B cell (primary cell): Measurements from ENCODE around the gene GDF9. TPM values are rescaled to one million over a fixed set of nuclear protein-coding genes. Genes with fewer than 3 reads are reported as not detected.
"Not testable (repeated sequence)": the region's sequence is repeated elsewhere in the genome, so short reads cannot be mapped to it uniquely, and the experiment has no call there.

ENCODE experiments used
- ATAC-seq: fragments of 200-7000 bp; cut with Tn5 transposase; one replicate; pipeline ENCODE4 v1.10.0; 2021; ENCODE audit warnings: low read depth, mild to moderate bottlenecking, moderate number of reproducible peaks, moderate library complexity
- CTCF ChIA-PET: fragments of 350-600 bp; sonication (Branson Sonifier 250); formaldehyde crosslinking; loops from one replicate; lab custom pipeline; 2021; ENCODE audit warnings: antibody characterized with exemption, inconsistent platforms; lab: Charles Lee
- POLR2A ChIA-PET: fragments of 350-600 bp; sonication (Branson Sonifier 250); formaldehyde crosslinking; loops from one replicate; lab custom pipeline; 2021; ENCODE audit warnings: antibody characterized with exemption; lab: Charles Lee
- DNase-seq: peaks from one replicate; pipeline ENCODE4 v3.0.0; 2013
- H2AFZ ChIP-seq: 2 replicates; pipeline ENCODE4 v1.6.1; 2012; ENCODE audit warnings: mild to moderate bottlenecking, low read depth, low read length; ENCODE audit not compliant: insufficient read depth, poor library complexity, severe bottlenecking
- H3K27ac ChIP-seq, 2 donors: 1 replicate in 1 of 2; 2 replicates in 1 of 2; pipeline ENCODE4 v1.5.1; 2012 to 2013; ENCODE audit warnings: low read length in 2 of 2, mild to moderate bottlenecking in 2 of 2, moderate library complexity in 1 of 2
- H3K27me3 ChIP-seq, 4 experiments: fragments of 200-600 bp in 1 of 4; sonication (generic) in 1 of 4; replicated peaks in 1 of 4; 1 replicate in 2 of 4; 2 replicates in 2 of 4; pipeline versions ENCODE4 v1.6.1 to v1.7.0; 2013 to 2016; ENCODE audit warnings: low read length in 3 of 4, mild to moderate bottlenecking in 2 of 4, mixed read lengths in 1 of 4, moderate library complexity in 1 of 4; ENCODE audit not compliant: insufficient read depth in 4 of 4, control insufficient read depth in 3 of 4; ENCODE audit errors: control extremely low read depth in 1 of 4
- H3K36me3 ChIP-seq, 2 experiments: replicated peaks in 1 of 2; 1 replicate in 1 of 2; 2 replicates in 1 of 2; pipeline versions ENCODE4 v1.6.1 to v1.7.1; 2013; ENCODE audit warnings: low read length in 1 of 2; ENCODE audit not compliant: insufficient read depth in 2 of 2, control insufficient read depth in 1 of 2; ENCODE audit errors: control extremely low read depth in 1 of 2, extremely low read depth in 1 of 2
- H3K4me1 ChIP-seq, 2 donors: fragments of 200-600 bp in 1 of 2; sonication (generic) in 1 of 2; 1 replicate in 1 of 2; 2 replicates in 1 of 2; pipeline versions ENCODE4 v1.5.1 to v1.6.1; 2013 to 2017; ENCODE audit warnings: low read length in 2 of 2; ENCODE audit not compliant: control insufficient read depth in 2 of 2, insufficient read depth in 2 of 2
- H3K4me2 ChIP-seq: replicated peaks from 2 replicates; pipeline ENCODE3; 2012; ENCODE audit warnings: mild to moderate bottlenecking, low read depth, low read length; ENCODE audit not compliant: poor library complexity, severe bottlenecking
- H3K4me3 ChIP-seq, 5 experiments: fragments of 200-600 bp in 1 of 5; sonication (generic) in 1 of 5; 1 replicate in 3 of 5; 2 replicates in 2 of 5; pipeline versions ENCODE4 v1.5.1 to v1.7.0; 2011 to 2016; ENCODE audit warnings: low read length in 4 of 5, mild to moderate bottlenecking in 4 of 5, low read depth in 2 of 5, control low read depth in 1 of 5, moderate library complexity in 1 of 5; ENCODE audit not compliant: insufficient read depth in 1 of 5; ENCODE audit errors: control extremely low read depth in 1 of 5, extremely low read depth in 1 of 5
- H3K79me2 ChIP-seq: fragments of 200-600 bp; sonication (generic); one replicate; pipeline ENCODE4 v1.6.0; 2016; ENCODE audit warnings: low read length; ENCODE audit not compliant: control insufficient read depth, insufficient read depth
- H3K9ac ChIP-seq: fragments of 200-600 bp; sonication (generic); 2 replicates; pipeline ENCODE4 v1.6.1; 2017; ENCODE audit warnings: mild to moderate bottlenecking, low read length, moderate library complexity
- H3K9me3 ChIP-seq, 3 donors: one replicate each; pipeline versions ENCODE4 v1.6.1 to v1.7.1; 2013; ENCODE audit warnings: low read length in 2 of 3; ENCODE audit not compliant: control insufficient read depth in 2 of 3, insufficient read depth in 1 of 3; ENCODE audit errors: control extremely low read depth in 1 of 3
- H4K20me1 ChIP-seq: 2 replicates; pipeline ENCODE4 v1.6.0; 2012; ENCODE audit warnings: mild to moderate bottlenecking, low read length; ENCODE audit not compliant: insufficient read depth, control insufficient read depth, poor library complexity, severe bottlenecking
- H3K27ac Mint-ChIP-seq: one replicate; pipeline ENCODE4 v1.8.0; 2021; ENCODE audit warnings: mixed read lengths
- H3K27me3 Mint-ChIP-seq: one replicate; pipeline ENCODE4 v1.8.0; 2021; ENCODE audit warnings: mixed read lengths
- H3K4me1 Mint-ChIP-seq: one replicate; pipeline ENCODE4 v1.8.0; 2021; ENCODE audit warnings: mixed read lengths
- H3K4me3 Mint-ChIP-seq: one replicate; pipeline ENCODE4 v1.8.0; 2021; ENCODE audit warnings: mixed read lengths
- H3K9me3 Mint-ChIP-seq: one replicate; pipeline ENCODE4 v1.8.0; 2022; ENCODE audit warnings: mixed read lengths; ENCODE audit not compliant: insufficient read depth
- EZH2 ChIP-seq: IDR thresholded peaks from 2 replicates; pipeline ENCODE4 v1.6.1; 2012; ENCODE audit warnings: borderline replicate concordance, low read depth, mild to moderate bottlenecking, moderate library complexity, low read length; ENCODE audit not compliant: insufficient read depth, poor library complexity, severe bottlenecking
- WGBS: methylation state at CpG from one replicate; pipeline ENCODE4 v1.1.5; 2013; ENCODE audit warnings: missing lambda C conversion rate; ENCODE audit not compliant: insufficient coverage; 5-methylcytosine and 5-hydroxymethylcytosine counted together
- intact Hi-C: fragments of 100-400 bp; cut with micrococcal nuclease; formaldehyde crosslinking; loops from one replicate; pipeline ENCODE4 v1.10.0; 2022
- polyA plus RNA-seq: library from polyadenylated mRNA; depleted of rRNA; stranded (reverse); fragments of >200 nt; gene quantifications from 2 replicates; pipeline ENCODE4 v1.2.3, GENCODE V29; 2012
- total RNA-seq, 2 donors: library from RNA; stranded (reverse); fragments of 120-200 nt in 1 of 2; gene quantifications; 1 replicate in 1 of 2; 2 replicates in 1 of 2; pipeline versions ENCODE4 v1.2.3 to v1.2.4, GENCODE V29; 2013 to 2022
- TF ChIP-seq, protein P1 (sequence below): fragments of 200-600 bp; IDR thresholded peaks from one replicate; pipeline ENCODE4 v1.8.0; 2022; ENCODE audit warnings: antibody characterized with exemption, mild to moderate bottlenecking

Gene GDF9
- total and polyA plus RNA-seq, 2 donors (not counting 1 experiment from before 2014, with no cell fraction given): 0.67 to 0.88 TPM

DNA sequence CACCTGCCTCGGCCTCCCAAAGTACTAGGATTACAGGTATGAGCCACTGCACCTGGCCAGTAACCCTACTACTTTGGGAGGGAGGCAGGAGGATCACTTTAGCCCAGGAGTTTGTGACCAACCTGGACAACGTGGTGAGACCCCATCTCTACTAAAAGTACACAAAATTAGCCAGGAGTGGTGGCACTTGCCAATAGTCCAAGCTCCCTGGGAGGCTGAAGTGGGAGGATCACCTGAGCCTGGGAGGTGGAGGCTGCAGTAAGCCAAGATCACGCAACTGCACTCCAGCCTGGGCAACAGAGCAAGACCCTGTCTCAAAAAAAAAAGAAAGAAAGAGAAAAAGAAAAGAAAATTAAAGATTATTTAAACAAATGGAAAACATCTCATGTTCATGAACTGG lies 10.3 kb downstream of the GDF9 start:
- peaks cover 0 to 4% (median 0%) of the 10 kb centered on the region in 4 experiments for H3K27me3 ChIP-seq
- H3K9me3 ChIP-seq: no peaks in the 10 kb centered on the region
- TF ChIP-seq, protein P1, sequence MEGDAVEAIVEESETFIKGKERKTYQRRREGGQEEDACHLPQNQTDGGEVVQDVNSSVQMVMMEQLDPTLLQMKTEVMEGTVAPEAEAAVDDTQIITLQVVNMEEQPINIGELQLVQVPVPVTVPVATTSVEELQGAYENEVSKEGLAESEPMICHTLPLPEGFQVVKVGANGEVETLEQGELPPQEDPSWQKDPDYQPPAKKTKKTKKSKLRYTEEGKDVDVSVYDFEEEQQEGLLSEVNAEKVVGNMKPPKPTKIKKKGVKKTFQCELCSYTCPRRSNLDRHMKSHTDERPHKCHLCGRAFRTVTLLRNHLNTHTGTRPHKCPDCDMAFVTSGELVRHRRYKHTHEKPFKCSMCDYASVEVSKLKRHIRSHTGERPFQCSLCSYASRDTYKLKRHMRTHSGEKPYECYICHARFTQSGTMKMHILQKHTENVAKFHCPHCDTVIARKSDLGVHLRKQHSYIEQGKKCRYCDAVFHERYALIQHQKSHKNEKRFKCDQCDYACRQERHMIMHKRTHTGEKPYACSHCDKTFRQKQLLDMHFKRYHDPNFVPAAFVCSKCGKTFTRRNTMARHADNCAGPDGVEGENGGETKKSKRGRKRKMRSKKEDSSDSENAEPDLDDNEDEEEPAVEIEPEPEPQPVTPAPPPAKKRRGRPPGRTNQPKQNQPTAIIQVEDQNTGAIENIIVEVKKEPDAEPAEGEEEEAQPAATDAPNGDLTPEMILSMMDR: no peak
- TF ChIP-seq EZH2: no peak
- Mint-ChIP-seq H3K27me3 (peaks cover 17% of the 10 kb centered on the region), H3K4me3 (no peak overlapping the region), H3K4me1 (no peaks in the 10 kb centered on the region), H3K27ac (no peak overlapping the region), H3K9me3 (no peaks in the 10 kb centered on the region)
- no peaks in the 10 kb centered on the region for H3K36me3 ChIP-seq
- H2AFZ ChIP-seq: no peak overlapping the region
- no peak overlapping the region for H3K9ac ChIP-seq
- DNase-seq: no peak
- H3K4me2 ChIP-seq: no peak overlapping the region
- ChIA-PET CTCF (no interaction called here), POLR2A (no interaction called here)
- no peak overlapping the region for H3K27ac ChIP-seq
- ATAC-seq: no peak
- no peaks in the 10 kb centered on the region for H4K20me1 ChIP-seq
- intact Hi-C loops: no loop called here
- H3K4me3 ChIP-seq: no peak overlapping the region
- WGBS: 100% methylated on average over 1 of the region's 3 CpGs
- H3K4me1 ChIP-seq: no peaks in the 10 kb centered on the region
- no peaks in the 10 kb centered on the region for H3K79me2 ChIP-seq

DNA sequence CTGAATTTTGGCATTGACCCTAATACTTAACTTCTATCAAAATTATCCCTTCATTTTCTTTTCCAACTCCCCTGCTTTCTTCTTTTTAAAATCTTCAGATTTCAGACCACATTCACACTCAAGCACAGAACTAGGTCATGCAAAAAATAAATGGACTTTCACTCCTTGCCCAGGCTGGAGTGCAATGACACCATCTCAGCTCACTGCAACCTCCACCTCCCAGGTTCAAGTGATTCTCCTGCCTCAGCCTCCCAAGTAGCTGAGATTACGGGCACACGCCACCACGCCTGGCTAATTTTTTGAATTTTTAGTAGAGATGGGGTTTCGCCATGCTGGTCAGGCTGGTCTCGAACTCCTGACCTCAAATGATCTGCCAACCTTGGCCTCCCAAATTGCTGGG lies 11.3 kb downstream of the GDF9 start:
- H2AFZ ChIP-seq, H3K4me3 Mint-ChIP-seq, H3K4me1 Mint-ChIP-seq, DNase-seq, H3K27me3 ChIP-seq, H3K36me3 ChIP-seq, H3K4me1 ChIP-seq, H4K20me1 ChIP-seq, H3K9me3 Mint-ChIP-seq, H3K27ac Mint-ChIP-seq, ATAC-seq, H3K4me3 ChIP-seq, H3K4me2 ChIP-seq, H3K79me2 ChIP-seq, intact Hi-C loops, H3K27ac ChIP-seq, POLR2A ChIA-PET, H3K9me3 ChIP-seq, H3K9ac ChIP-seq: not testable (repeated sequence)
- peaks cover 17% of the 10 kb centered on the region for H3K27me3 Mint-ChIP-seq
- WGBS: 96% methylated on average over 5 of the region's 5 CpGs
- CTCF ChIA-PET: interaction anchor here (2.2 kb wide), 1 partner anchor 26 kb away, joined by 9 read pairs; no protein-coding TSS in a partner anchor
